Measurements from ENCODE around the gene TTLL12. TPM values are rescaled to one million over a fixed set of nuclear protein-coding genes. Genes with fewer than 3 reads are reported as not detected.
A peak's percentile ranks its signal among the peaks of the same experiment; 100 is the strongest.

TTLL12 gene
- total and polyA plus RNA-seq, 5 experiments from 2014 or later = 16.2 to 31.4 (median 26.0) TPM

DNA sequence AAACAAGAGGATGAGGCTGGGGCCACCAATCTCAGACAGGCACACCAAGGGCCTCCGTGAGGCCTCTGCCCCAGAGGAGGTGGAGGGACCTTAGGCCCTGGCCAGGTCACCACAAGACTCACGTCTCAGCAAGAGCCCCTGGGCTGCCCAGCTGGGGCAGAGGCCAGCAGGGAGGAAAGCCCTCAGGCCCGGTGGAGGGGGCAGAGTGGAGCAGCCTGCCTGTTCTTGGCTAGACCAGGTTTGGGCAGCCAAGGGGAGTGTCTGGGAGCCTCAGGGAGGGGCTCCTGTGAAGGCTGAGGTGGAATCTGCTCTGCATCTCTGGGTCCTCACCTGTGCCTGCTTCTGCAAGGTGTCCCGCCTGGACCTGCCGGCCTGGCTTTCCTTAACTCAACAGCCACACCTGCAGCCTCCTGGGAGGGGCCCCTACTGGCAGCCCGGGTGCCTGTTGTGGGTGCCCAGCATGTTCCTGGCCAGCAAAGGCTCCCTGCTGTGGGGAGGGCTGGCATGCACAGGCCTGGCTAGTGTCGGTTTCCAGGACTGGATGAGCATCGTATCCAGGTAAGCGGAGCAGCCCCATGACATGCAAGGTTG is 11.9 kb downstream of the TTLL12 start:
- Mint-ChIP-seq H3K27ac (no peak overlapping the region), H3K27me3 (no peaks in the 10 kb centered on the region), H3K9me3 (no peaks in the 10 kb centered on the region), H3K36me3 (peaks cover 0 to 58% (median 15%) of the 10 kb centered on the region in 3 donors), H3K4me3 (no peak overlapping the region), H3K4me1 (peaks cover 0 to 4% (median 2%) of the 10 kb centered on the region in 4 donors)
- DNase-seq (peak in 1 of 10 donors; percentile 60), ATAC-seq (no peak)
- POLR2A ChIA-PET = no interaction called here

DNA sequence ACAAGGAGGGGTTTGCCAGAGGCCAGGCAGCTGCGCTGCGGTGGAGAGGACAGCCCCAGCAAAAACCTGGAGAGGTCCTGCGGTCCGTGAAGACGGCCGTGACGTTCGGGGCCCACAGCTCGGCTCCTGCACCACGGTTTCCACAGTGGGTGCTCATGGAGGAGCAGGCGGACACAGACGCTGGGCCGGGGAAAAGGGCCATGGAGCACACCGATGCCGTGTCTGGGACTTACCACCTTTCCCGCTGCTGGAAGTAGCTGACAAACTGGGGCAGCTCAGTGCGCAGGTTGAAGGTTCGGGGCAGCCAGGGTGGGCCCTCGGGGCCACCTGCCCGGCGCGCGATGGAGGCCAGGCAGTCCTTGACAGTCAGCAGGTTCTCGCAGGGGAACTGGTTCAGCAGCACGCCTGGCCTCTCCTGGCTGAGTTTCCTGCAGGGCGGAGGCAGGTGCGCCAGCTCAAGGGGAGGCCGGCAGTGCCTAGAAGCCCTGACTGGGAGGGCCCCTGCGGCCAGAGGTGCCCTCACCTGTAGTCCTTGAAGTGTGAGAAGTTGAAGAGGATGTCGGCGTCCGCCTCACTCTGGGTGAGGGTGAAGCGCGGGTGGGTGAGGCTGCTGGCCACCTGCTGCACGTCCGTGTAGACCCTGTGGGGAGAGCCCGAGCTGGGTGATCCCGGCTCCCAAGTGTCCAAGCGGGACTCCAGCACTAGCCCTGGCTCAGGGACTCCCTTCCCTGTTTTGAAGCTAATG is 12.8 kb downstream of the TTLL12 start:
- no peak overlapping the region for H3K4me3 Mint-ChIP-seq
- H3K27ac Mint-ChIP-seq = no peak overlapping the region
- DNase-seq (peak in 1 of 10 donors; percentile 31), ATAC-seq (no peak)
- H3K36me3 Mint-ChIP-seq = peaks cover 0 to 50% (median 9%) of the 10 kb centered on the region in 3 donors
- POLR2A ChIA-PET = no interaction called here
- H3K9me3 Mint-ChIP-seq = no peaks in the 10 kb centered on the region
- no peaks in the 10 kb centered on the region for H3K27me3 Mint-ChIP-seq
- peaks cover 0 to 4% (median 2%) of the 10 kb centered on the region in 4 donors for H3K4me1 Mint-ChIP-seq

DNA sequence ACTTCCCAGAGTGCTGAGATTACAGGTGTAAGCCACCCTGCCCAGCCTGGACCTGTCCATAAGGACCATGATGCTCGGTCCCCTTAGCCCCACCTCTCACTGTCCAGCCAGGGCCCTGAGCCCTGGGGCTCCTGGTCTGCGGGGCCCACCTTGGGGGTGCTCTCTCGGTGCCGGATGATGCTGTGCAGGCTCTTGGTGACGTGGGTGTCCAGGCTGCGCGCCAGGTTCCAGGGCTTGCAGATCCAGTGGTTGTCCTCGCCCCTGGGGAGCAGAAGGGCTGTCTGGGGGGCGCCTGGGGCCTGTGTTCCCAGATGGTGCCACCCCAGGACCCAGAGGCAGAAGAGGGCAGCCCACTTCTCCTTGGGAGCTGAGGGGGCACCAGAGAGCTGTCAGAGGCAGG is 13.4 kb downstream of the TTLL12 start:
- no peaks in the 10 kb centered on the region for H3K9me3 Mint-ChIP-seq
- POLR2A ChIA-PET = no interaction called here
- H3K27me3 Mint-ChIP-seq = no peaks in the 10 kb centered on the region

DNA sequence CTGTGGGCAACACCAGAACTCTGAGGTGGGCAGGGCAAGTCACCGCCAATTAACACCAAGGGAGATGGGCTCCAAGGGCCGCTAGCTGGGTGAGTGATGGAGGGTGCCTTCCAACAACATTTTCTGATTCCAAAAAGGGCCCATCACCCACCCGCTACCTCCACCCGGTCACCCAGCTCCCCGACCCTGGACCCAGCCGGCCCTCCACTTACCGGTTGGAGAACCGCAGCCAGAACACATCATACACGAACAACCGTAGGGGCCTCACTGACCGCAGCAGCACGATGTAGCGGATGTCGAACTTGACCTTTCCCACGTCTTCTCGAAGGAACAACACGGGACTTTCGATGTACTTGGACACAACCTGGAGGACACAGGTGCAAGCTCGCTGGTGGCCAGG is 14.7 kb downstream of the TTLL12 start:
- Mint-ChIP-seq H3K27ac (no peak overlapping the region), H3K4me1 (peaks cover 0 to 4% (median 2%) of the 10 kb centered on the region in 4 donors), H3K9me3 (no peaks in the 10 kb centered on the region), H3K4me3 (no peak overlapping the region), H3K27me3 (no peaks in the 10 kb centered on the region), H3K36me3 (peaks cover 0 to 46% (median 6%) of the 10 kb centered on the region in 3 donors)
- DNase-seq = no peak
- POLR2A ChIA-PET = no interaction called here
- no peak for ATAC-seq

More for the DNA sequence above, 13.4 kb downstream of the TTLL12 start:
- Mint-ChIP-seq H3K36me3 (peaks cover 0 to 48% (median 5%) of the 10 kb centered on the region in 3 donors), H3K4me3 (no peak overlapping the region), H3K27ac (no peak overlapping the region), H3K4me1 (peaks cover 0 to 4% (median 2%) of the 10 kb centered on the region in 4 donors)
- ATAC-seq (no peak), DNase-seq (no peak)

DNA sequence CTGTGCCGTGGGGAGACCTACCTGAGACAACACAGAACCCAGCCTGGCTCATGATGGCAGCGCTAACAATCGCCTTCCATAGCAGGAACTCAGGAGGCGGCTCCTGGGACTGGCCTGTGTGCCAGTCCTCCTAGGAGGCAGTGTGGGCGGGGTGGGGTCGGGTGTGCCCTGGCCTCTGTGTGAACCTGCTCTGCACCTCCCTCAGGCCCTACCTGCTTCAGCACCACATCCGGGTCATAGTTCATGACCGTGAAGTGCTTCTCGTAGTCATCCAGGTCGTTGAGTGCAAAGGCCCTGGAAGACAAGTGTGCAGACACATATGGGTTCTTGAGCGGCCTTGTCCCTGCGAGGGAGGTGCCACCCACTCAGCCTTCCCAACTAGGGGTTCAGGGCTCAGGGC is 15.3 kb downstream of the TTLL12 start:
- POLR2A ChIA-PET = no interaction called here
- Mint-ChIP-seq H3K36me3 (peaks cover 0 to 49% (median 6%) of the 10 kb centered on the region in 3 donors), H3K27me3 (no peaks in the 10 kb centered on the region), H3K27ac (no peak overlapping the region), H3K9me3 (no peaks in the 10 kb centered on the region), H3K4me1 (peaks cover 0 to 4% (median 2%) of the 10 kb centered on the region in 4 donors), H3K4me3 (no peak overlapping the region)
- ATAC-seq = no peak
- DNase-seq = peak in 1 of 10 donors; percentile 56

DNA sequence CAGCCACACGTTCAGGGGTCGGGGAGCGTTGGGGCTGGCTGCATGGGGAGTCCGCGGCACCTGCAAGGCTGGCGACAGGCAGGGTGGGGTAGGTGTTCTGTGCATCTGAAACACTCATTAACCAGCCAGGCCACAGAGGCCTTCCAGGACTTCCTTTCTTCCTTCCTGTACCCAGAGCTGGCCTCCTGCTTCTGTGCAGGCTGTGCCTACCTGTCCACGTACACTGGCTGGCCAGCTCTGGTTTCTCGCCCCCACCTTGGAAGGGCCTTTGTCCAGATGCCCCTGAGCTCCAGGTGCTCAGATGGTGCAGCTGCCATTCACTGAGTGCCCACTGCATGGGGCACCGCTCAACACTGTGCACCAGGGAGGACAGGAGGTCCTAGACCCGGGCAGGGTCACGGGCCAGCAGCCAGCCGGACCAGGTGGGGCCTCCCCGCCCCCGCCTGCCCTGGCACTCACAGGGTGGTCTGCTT is 15.9 kb downstream of the TTLL12 start:
- ATAC-seq (no peak), DNase-seq (no peak)
- peaks cover 0 to 4% (median 2%) of the 10 kb centered on the region in 4 donors for H3K4me1 Mint-ChIP-seq
- H3K36me3 Mint-ChIP-seq = peaks cover 0 to 46% (median 6%) of the 10 kb centered on the region in 3 donors
- POLR2A ChIA-PET = no interaction called here
- H3K27me3 Mint-ChIP-seq = no peaks in the 10 kb centered on the region
- peak overlapping the region in 1 of 10 donors; percentile 71 for H3K27ac Mint-ChIP-seq
- H3K9me3 Mint-ChIP-seq = no peaks in the 10 kb centered on the region
- H3K4me3 Mint-ChIP-seq = no peak overlapping the region

DNA sequence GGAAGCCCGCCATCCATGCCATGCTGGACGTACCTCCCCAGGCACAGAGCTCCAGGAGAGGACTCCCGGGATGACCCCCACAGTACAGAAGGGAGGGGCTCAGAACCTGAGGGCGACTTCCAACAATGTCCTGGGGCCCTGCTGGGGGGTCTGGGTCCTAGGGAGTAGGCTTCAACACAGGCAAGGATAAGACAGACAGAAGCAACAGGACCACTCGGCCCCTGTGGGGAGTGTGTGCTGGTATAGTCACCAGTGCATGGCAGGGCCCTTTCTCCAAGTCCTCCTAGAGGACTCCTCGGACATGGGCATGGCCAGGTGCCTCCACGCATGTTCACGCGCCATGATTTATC is 16.8 kb downstream of the TTLL12 start:
- Mint-ChIP-seq H3K9me3 (no peaks in the 10 kb centered on the region), H3K4me3 (no peak overlapping the region), H3K27me3 (no peaks in the 10 kb centered on the region), H3K27ac (peak overlapping the region in 1 of 10 donors; percentile 81), H3K4me1 (peaks cover 0 to 4% (median 1%) of the 10 kb centered on the region in 4 donors), H3K36me3 (peaks cover 0 to 42% (median 6%) of the 10 kb centered on the region in 3 donors)
- no peak for ATAC-seq
- POLR2A ChIA-PET = interaction anchor here (0.5 kb wide), 1 partner anchor 21 kb away, joined by 3 read pairs; no protein-coding TSS in a partner anchor
- DNase-seq = no peak

DNA sequence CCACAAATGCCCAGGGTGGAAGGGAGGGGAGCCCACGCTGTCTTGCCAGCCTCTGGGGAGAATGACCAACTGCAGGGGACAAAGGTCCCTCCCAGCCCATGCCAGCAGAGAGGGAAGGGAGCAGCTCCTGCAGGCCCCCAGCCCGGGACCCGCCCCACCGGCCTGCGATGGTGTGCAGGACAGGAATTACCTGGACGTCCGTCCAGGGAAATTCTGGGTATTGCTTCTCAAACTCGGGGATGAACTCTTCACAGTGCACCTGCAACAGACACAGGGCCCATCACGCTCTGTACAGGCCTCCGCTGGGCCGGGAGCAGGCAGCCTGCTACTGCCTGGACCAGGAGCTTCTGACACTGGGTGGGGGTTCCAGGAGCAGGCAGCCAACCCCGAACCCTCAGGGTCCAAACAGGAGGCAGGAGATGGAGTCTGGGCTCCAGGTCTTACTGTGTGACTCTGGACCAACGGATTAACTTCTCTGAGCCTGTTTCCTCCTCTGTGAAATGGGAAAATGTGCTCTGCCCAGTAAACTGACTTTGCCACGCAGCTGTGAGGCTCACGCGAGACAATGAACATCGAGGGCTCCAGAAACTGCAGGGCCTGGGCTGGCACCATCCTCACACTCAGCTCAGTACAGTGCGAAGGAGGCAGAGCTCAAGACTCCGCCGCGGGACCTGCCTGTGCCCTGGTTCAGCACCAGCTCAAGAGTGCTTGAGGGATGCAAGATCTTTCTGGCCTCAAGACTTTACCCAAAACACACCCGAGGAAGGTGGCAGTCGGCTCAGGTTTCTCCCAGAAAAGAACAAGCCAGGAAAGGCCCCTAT is 17.4 kb downstream of the TTLL12 start:
- H3K4me3 Mint-ChIP-seq = no peak overlapping the region
- H3K4me1 Mint-ChIP-seq = peaks cover 0 to 4% (median 2%) of the 10 kb centered on the region in 4 donors
- no peaks in the 10 kb centered on the region for H3K27me3 Mint-ChIP-seq
- ATAC-seq (no peak), DNase-seq (no peak)
- peak overlapping the region in 2 of 10 donors; percentile 50 to 62 for H3K27ac Mint-ChIP-seq
- H3K9me3 Mint-ChIP-seq = no peaks in the 10 kb centered on the region
- peaks cover 0 to 42% (median 6%) of the 10 kb centered on the region in 3 donors for H3K36me3 Mint-ChIP-seq
- POLR2A ChIA-PET = no interaction called here

DNA sequence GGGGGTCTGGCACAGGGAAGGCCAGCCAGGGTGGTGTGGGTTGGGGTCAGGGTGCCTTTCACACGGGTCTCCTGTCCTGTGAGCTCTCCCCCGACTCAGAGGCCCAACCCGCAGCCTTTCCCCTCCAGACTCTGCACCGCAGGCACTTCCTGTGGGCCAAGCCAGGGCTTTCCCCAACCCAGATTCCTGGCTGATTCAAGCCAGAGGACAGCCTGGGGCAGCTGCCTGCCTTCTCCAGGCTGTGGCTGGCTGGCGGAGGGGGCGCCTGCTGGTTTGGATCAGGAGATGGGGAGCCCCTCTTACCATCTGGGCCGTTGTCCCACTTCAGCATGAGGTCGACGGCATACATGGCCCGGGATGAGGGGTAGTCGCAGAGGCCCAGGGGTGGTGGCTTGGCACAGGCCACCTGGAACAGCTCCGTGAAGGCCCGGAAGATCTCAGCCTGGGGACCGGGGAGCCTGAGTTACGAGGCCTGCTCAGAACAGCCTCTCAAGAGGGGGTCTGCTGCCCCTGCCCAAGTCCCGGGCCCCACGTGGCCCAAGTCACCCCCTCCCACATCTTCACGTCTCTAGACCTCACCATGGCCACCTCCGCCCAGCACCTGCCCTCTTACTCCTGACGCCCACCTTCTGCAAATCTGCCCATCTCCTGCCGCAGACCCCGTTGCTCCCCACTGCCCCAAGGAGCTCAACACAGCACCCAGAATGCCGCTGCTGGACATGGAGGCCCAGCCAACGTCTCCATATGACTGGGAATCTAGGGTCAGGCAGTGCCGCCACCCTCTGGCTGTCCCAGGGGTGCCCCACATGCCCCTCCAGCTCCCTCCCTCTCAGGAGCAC is 18.2 kb downstream of the TTLL12 start:
- POLR2A ChIA-PET = no interaction called here
- no peaks in the 10 kb centered on the region for H3K27me3 Mint-ChIP-seq
- no peaks in the 10 kb centered on the region for H3K9me3 Mint-ChIP-seq
- H3K36me3 Mint-ChIP-seq = peaks cover 0 to 40% (median 6%) of the 10 kb centered on the region in 3 donors
- DNase-seq (no peak), ATAC-seq (no peak)
- peak overlapping the region in 3 of 10 donors; percentile 50 to 76 (median 62) for H3K27ac Mint-ChIP-seq
- no peak overlapping the region for H3K4me3 Mint-ChIP-seq
- peaks cover 3 to 11% (median 9%) of the 10 kb centered on the region in 4 donors for H3K4me1 Mint-ChIP-seq

DNA sequence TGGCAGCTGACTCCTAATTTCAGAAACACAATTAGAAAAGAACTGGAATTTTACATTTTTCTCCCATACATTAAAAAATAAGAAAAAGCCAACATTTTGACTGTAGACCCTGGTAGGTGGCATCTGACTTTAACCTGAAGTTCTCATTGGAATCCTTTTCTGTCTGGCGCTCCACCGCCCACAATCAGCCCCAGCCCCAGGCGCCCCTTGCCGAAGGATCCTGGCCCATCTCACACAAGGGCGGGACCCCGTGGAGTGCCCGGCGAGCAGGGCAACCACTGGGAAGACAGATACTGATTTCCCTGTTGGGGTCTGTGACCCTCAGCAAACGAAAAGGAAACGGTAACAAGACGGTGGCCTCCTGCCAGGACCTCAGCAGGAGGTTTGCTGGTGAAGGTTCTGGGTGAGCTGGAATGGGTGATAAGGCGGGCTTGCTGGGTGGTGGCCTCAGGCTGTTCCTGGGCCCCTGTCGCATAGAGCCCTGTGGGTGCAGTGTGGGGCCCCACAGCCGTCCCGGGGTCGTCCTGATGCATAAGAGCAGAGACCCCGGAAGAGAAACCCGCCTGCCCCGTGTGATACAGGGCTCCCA is 19.8 kb downstream of the TTLL12 start:
- Mint-ChIP-seq H3K4me3 (no peak overlapping the region), H3K4me1 (peaks cover 3 to 10% (median 9%) of the 10 kb centered on the region in 4 donors), H3K36me3 (peaks cover 0 to 31% (median 3%) of the 10 kb centered on the region in 3 donors), H3K27me3 (no peaks in the 10 kb centered on the region), H3K27ac (peak overlapping the region in 1 of 10 donors; percentile 45), H3K9me3 (no peaks in the 10 kb centered on the region)
- POLR2A ChIA-PET = no interaction called here
- DNase-seq (no peak), ATAC-seq (no peak)

DNA sequence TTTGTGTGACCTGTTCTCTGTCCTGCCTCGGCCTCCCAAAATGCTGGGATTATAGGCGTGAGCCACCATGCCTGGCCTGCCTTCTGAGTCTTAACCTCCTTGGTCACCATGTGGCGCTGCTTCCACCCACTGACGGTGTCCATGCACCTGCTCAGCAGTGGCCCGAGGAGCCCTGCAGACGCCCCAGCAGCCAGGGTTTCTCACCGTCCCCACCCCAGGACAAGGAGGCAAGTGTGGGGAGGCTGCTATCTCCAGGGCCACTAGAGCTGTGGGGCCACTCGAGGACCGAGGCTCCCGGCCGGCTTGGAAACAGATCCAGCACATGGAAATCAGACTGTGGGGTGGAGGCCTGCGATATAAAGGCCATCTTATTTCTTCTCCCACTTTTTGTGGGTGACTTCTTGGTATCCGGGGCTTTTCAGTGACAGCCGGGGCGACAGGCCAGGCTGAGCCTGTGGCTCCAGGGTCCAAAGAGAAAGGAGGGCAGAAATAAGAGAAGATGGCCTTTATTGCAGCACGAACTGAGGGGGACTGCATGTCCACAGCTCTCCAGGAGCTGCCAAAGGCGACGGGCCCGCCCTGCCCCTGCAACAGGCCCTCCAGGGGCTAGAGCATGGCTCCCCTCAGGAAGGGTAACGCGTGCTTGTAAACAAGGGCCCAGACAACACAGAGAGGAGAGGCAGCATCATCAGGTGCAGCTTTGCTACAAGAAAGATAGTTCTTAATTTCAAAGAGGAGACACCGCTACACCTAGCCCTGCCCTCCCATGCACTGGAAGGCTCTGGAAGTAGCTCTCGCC is 20.6 kb downstream of the TTLL12 start:
- peaks cover 3 to 10% (median 9%) of the 10 kb centered on the region in 4 donors for H3K4me1 Mint-ChIP-seq
- H3K27me3 Mint-ChIP-seq = no peaks in the 10 kb centered on the region
- POLR2A ChIA-PET = no interaction called here
- no peaks in the 10 kb centered on the region for H3K9me3 Mint-ChIP-seq
- no peak overlapping the region for H3K4me3 Mint-ChIP-seq
- ATAC-seq = no peak
- DNase-seq = no peak
- peaks cover 0 to 31% (median 3%) of the 10 kb centered on the region in 3 donors for H3K36me3 Mint-ChIP-seq
- H3K27ac Mint-ChIP-seq = peak overlapping the region in 2 of 10 donors; percentile 49 to 60
